ENCODE measurements around the gene BABAM2.

BABAM2 gene

GRCh38 chr2:27893006-27893405 lies 2.5 kb downstream of the BABAM2 start:
- peak; percentile 22 to 61 (median 56) for DNase-seq
- POLR2A ChIA-PET, result interaction anchor here (0.5 kb wide), 1 partner anchor 62 kb away, joined by 3 read pairs; no protein-coding TSS in a partner anchor
- H3K4me3 ChIP-seq (ENCODE audit: control insufficient read depth in 1 of 7, extremely low read depth in 1 of 7, insufficient read depth in 4 of 7, low read depth in 2 of 7, low read length in 6 of 7), result no peak overlapping the region
- WGBS (ENCODE audit: insufficient coverage), result 0% methylated on average over 1 of the region's 3 CpGs
- H3K4me1 ChIP-seq (ENCODE audit: control extremely low read depth in 1 of 4, control insufficient read depth in 4 of 4, insufficient read depth in 4 of 4, low read length in 3 of 4), result peaks cover 6 to 47% (median 32%) of the 10 kb centered on the region in 4 experiments
- no peak overlapping the region for H3K27ac ChIP-seq (ENCODE audit: insufficient read depth in 1 of 2, low read depth in 1 of 2, low read length in 2 of 2, poor library complexity in 1 of 2, severe bottlenecking in 2 of 2)
- H3K27me3 ChIP-seq (replicated peaks in 2 of 5; ENCODE audit: control insufficient read depth in 4 of 5, insufficient read depth in 5 of 5, low read length in 4 of 5), result no peaks in the 10 kb centered on the region
- CTCF ChIA-PET, result no interaction called here
- peaks cover 3 to 17% (median 9%) of the 10 kb centered on the region in 4 experiments for H3K36me3 ChIP-seq (ENCODE audit: control insufficient read depth in 4 of 4, insufficient read depth in 4 of 4, low read length in 3 of 4)
- no peaks in the 10 kb centered on the region for H3K9me3 ChIP-seq (ENCODE audit: control extremely low read depth in 1 of 5, control insufficient read depth in 4 of 5, insufficient read depth in 2 of 5, low read depth in 1 of 5, low read length in 4 of 5)

- Histone ChIP-seq H3K9me3 (ENCODE audit: control extremely low read depth in 1 of 5, control insufficient read depth in 4 of 5, insufficient read depth in 2 of 5, low read depth in 1 of 5, low read length in 4 of 5) (no peaks in the 10 kb centered on the region), H3K27me3 (replicated peaks in 2 of 5; ENCODE audit: control insufficient read depth in 4 of 5, insufficient read depth in 5 of 5, low read length in 4 of 5) (no peaks in the 10 kb centered on the region), H3K36me3 (ENCODE audit: control insufficient read depth in 4 of 4, insufficient read depth in 4 of 4, low read length in 3 of 4) (peaks cover 5 to 33% (median 18%) of the 10 kb centered on the region in 4 experiments), H3K27ac (ENCODE audit: insufficient read depth in 1 of 2, low read depth in 1 of 2, low read length in 2 of 2, poor library complexity in 1 of 2, severe bottlenecking in 2 of 2) (no peak overlapping the region), H3K4me1 (ENCODE audit: control extremely low read depth in 1 of 4, control insufficient read depth in 4 of 4, insufficient read depth in 4 of 4, low read length in 3 of 4) (peaks cover 0 to 25% (median 8%) of the 10 kb centered on the region in 4 experiments), H3K4me3 (ENCODE audit: control insufficient read depth in 1 of 7, extremely low read depth in 1 of 7, insufficient read depth in 4 of 7, low read depth in 2 of 7, low read length in 6 of 7) (no peak overlapping the region)
- ChIA-PET POLR2A (no interaction called here), CTCF (no interaction called here)
- DNase-seq, result peak; percentile 13 to 59 (median 51)
These were observed 7.2 kb downstream of the BABAM2 start for GRCh38 chr2:27897717-27898116.

- no peaks in the 10 kb centered on the region for H3K9me3 ChIP-seq (ENCODE audit: control extremely low read depth in 1 of 5, control insufficient read depth in 4 of 5, insufficient read depth in 2 of 5, low read depth in 1 of 5, low read length in 4 of 5)
- ChIA-PET POLR2A (no interaction called here), CTCF (interaction anchor here (0.6 kb wide), 1 partner anchor 43 kb away, joined by 3 read pairs; no protein-coding TSS in a partner anchor)
- no CpG with 5 or more reads among the region's 1 CpG for WGBS (ENCODE audit: insufficient coverage)
- peak in 1 of 3 donors; percentile 9 for DNase-seq
- no peaks in the 10 kb centered on the region for H3K27me3 ChIP-seq (replicated peaks in 2 of 5; ENCODE audit: control insufficient read depth in 4 of 5, insufficient read depth in 5 of 5, low read length in 4 of 5)
- H3K4me1 ChIP-seq (ENCODE audit: control extremely low read depth in 1 of 4, control insufficient read depth in 4 of 4, insufficient read depth in 4 of 4, low read length in 3 of 4), result peaks cover 0 to 16% (median 6%) of the 10 kb centered on the region in 4 experiments
- peaks cover 7 to 28% (median 20%) of the 10 kb centered on the region in 4 experiments for H3K36me3 ChIP-seq (ENCODE audit: control insufficient read depth in 4 of 4, insufficient read depth in 4 of 4, low read length in 3 of 4)
- H3K27ac ChIP-seq (ENCODE audit: insufficient read depth in 1 of 2, low read depth in 1 of 2, low read length in 2 of 2, poor library complexity in 1 of 2, severe bottlenecking in 2 of 2), result no peak overlapping the region
- H3K4me3 ChIP-seq (ENCODE audit: control insufficient read depth in 1 of 7, extremely low read depth in 1 of 7, insufficient read depth in 4 of 7, low read depth in 2 of 7, low read length in 6 of 7), result no peak overlapping the region
These were observed 10.7 kb downstream of the BABAM2 start for GRCh38 chr2:27901234-27901633.

- CTCF ChIA-PET, result interaction anchor here (1.0 kb wide), 1 partner anchor 17 kb away, joined by 3 read pairs; no protein-coding TSS in a partner anchor
These were observed 11.6 kb downstream of the BABAM2 start for GRCh38 chr2:27902098-27902497.

GRCh38 chr2:27903018-27903417 lies 12.5 kb downstream of the BABAM2 start:
- H3K27ac ChIP-seq (ENCODE audit: insufficient read depth in 1 of 2, low read depth in 1 of 2, low read length in 2 of 2, poor library complexity in 1 of 2, severe bottlenecking in 2 of 2), result no peak overlapping the region
- H3K36me3 ChIP-seq (ENCODE audit: control insufficient read depth in 4 of 4, insufficient read depth in 4 of 4, low read length in 3 of 4), result peaks cover 4 to 19% (median 14%) of the 10 kb centered on the region in 4 experiments
- no peaks in the 10 kb centered on the region for H3K9me3 ChIP-seq (ENCODE audit: control extremely low read depth in 1 of 5, control insufficient read depth in 4 of 5, insufficient read depth in 2 of 5, low read depth in 1 of 5, low read length in 4 of 5)
- no peak overlapping the region for H3K4me3 ChIP-seq (ENCODE audit: control insufficient read depth in 1 of 7, extremely low read depth in 1 of 7, insufficient read depth in 4 of 7, low read depth in 2 of 7, low read length in 6 of 7)
- ChIA-PET CTCF (interaction anchor here (0.8 kb wide), 1 partner anchor 9 kb away, joined by 3 read pairs; no protein-coding TSS in a partner anchor), POLR2A (interaction anchor here (0.5 kb wide), 1 partner anchor 26 kb away, joined by 3 read pairs; no protein-coding TSS in a partner anchor)
- WGBS (ENCODE audit: insufficient coverage), result 100% methylated on average over 1 of the region's 2 CpGs
- DNase-seq, result no peak
- H3K4me1 ChIP-seq (ENCODE audit: control extremely low read depth in 1 of 4, control insufficient read depth in 4 of 4, insufficient read depth in 4 of 4, low read length in 3 of 4), result peaks cover 0 to 3% (median 1%) of the 10 kb centered on the region in 4 experiments
- no peaks in the 10 kb centered on the region for H3K27me3 ChIP-seq (replicated peaks in 2 of 5; ENCODE audit: control insufficient read depth in 4 of 5, insufficient read depth in 5 of 5, low read length in 4 of 5)

More at GRCh38 chr2:27902098-27902497, 11.6 kb downstream of the BABAM2 start:
- Histone ChIP-seq H3K27me3 (replicated peaks in 2 of 5; ENCODE audit: control insufficient read depth in 4 of 5, insufficient read depth in 5 of 5, low read length in 4 of 5) (no peaks in the 10 kb centered on the region), H3K36me3 (ENCODE audit: control insufficient read depth in 4 of 4, insufficient read depth in 4 of 4, low read length in 3 of 4) (peaks cover 4 to 21% (median 14%) of the 10 kb centered on the region in 4 experiments), H3K27ac (ENCODE audit: insufficient read depth in 1 of 2, low read depth in 1 of 2, low read length in 2 of 2, poor library complexity in 1 of 2, severe bottlenecking in 2 of 2) (no peak overlapping the region), H3K4me1 (ENCODE audit: control extremely low read depth in 1 of 4, control insufficient read depth in 4 of 4, insufficient read depth in 4 of 4, low read length in 3 of 4) (peaks cover 0 to 11% (median 5%) of the 10 kb centered on the region in 4 experiments), H3K9me3 (ENCODE audit: control extremely low read depth in 1 of 5, control insufficient read depth in 4 of 5, insufficient read depth in 2 of 5, low read depth in 1 of 5, low read length in 4 of 5) (no peaks in the 10 kb centered on the region), H3K4me3 (ENCODE audit: control insufficient read depth in 1 of 7, extremely low read depth in 1 of 7, insufficient read depth in 4 of 7, low read depth in 2 of 7, low read length in 6 of 7) (no peak overlapping the region)
- POLR2A ChIA-PET, result no interaction called here
- WGBS (ENCODE audit: insufficient coverage), result no CpG with 5 or more reads among the region's 1 CpG
- DNase-seq, result no peak

GRCh38 chr2:27903649-27904404 lies 13.3 kb downstream of the BABAM2 start:
- Histone ChIP-seq H3K4me1 (ENCODE audit: control extremely low read depth in 1 of 4, control insufficient read depth in 4 of 4, insufficient read depth in 4 of 4, low read length in 3 of 4) (no peaks in the 10 kb centered on the region), H3K36me3 (ENCODE audit: control insufficient read depth in 4 of 4, insufficient read depth in 4 of 4, low read length in 3 of 4) (peaks cover 2 to 18% (median 11%) of the 10 kb centered on the region in 4 experiments), H3K9me3 (ENCODE audit: control extremely low read depth in 1 of 5, control insufficient read depth in 4 of 5, insufficient read depth in 2 of 5, low read depth in 1 of 5, low read length in 4 of 5) (no peaks in the 10 kb centered on the region), H3K27me3 (replicated peaks in 2 of 5; ENCODE audit: control insufficient read depth in 4 of 5, insufficient read depth in 5 of 5, low read length in 4 of 5) (no peaks in the 10 kb centered on the region), H3K27ac (ENCODE audit: insufficient read depth in 1 of 2, low read depth in 1 of 2, low read length in 2 of 2, poor library complexity in 1 of 2, severe bottlenecking in 2 of 2) (no peak overlapping the region), H3K4me3 (ENCODE audit: control insufficient read depth in 1 of 7, extremely low read depth in 1 of 7, insufficient read depth in 4 of 7, low read depth in 2 of 7, low read length in 6 of 7) (no peak overlapping the region)
- 98% methylated on average over 7 of the region's 10 CpGs for WGBS (ENCODE audit: insufficient coverage)
- no peak for DNase-seq
- ChIA-PET CTCF (interaction anchor here (0.8 kb wide), 1 partner anchor 9 kb away, joined by 3 read pairs; no protein-coding TSS in a partner anchor), POLR2A (no interaction called here)

GRCh38 chr2:27904405-27904665 lies 13.8 kb downstream of the BABAM2 start:
- H3K9me3 ChIP-seq (ENCODE audit: control extremely low read depth in 1 of 5, control insufficient read depth in 4 of 5, insufficient read depth in 2 of 5, low read depth in 1 of 5, low read length in 4 of 5), result no peaks in the 10 kb centered on the region
- 100% methylated on average over 1 of the region's 1 CpG for WGBS (ENCODE audit: insufficient coverage)
- no peaks in the 10 kb centered on the region for H3K4me1 ChIP-seq (ENCODE audit: control extremely low read depth in 1 of 4, control insufficient read depth in 4 of 4, insufficient read depth in 4 of 4, low read length in 3 of 4)
- no peaks in the 10 kb centered on the region for H3K27me3 ChIP-seq (replicated peaks in 2 of 5; ENCODE audit: control insufficient read depth in 4 of 5, insufficient read depth in 5 of 5, low read length in 4 of 5)
- POLR2A ChIA-PET, result no interaction called here
- CTCF ChIA-PET, result interaction anchor here (1.8 kb wide), 1 partner anchor 10 kb away, joined by 5 read pairs; no protein-coding TSS in a partner anchor
- H3K4me3 ChIP-seq (ENCODE audit: control insufficient read depth in 1 of 7, extremely low read depth in 1 of 7, insufficient read depth in 4 of 7, low read depth in 2 of 7, low read length in 6 of 7), result no peak overlapping the region
- peaks cover 2 to 18% (median 9%) of the 10 kb centered on the region in 4 experiments for H3K36me3 ChIP-seq (ENCODE audit: control insufficient read depth in 4 of 4, insufficient read depth in 4 of 4, low read length in 3 of 4)
- H3K27ac ChIP-seq (ENCODE audit: insufficient read depth in 1 of 2, low read depth in 1 of 2, low read length in 2 of 2, poor library complexity in 1 of 2, severe bottlenecking in 2 of 2), result no peak overlapping the region
- no peak for DNase-seq

Data from common myeloid progenitor, CD34-positive (primary cell).